Tibial artery (tissue), 4 donors: ENCODE results near the gene ERCC6L2.
A peak's percentile ranks its signal among the peaks of the same experiment; 100 is the strongest.

Experiments used
- DNase-seq, 2 donors: peaks; one replicate each; pipeline ENCODE4 v3.0.0-alpha.2; 2019
- H3K27ac ChIP-seq, 2 donors: fragments of 200-600 bp; sonication (generic) in 1 of 2; 1 replicate in 1 of 2; 2 replicates in 1 of 2; pipeline ENCODE4 v1.5.1; 2018 to 2019; ENCODE audit warnings: mild to moderate bottlenecking in 1 of 2
- H3K27me3 ChIP-seq, 2 donors: fragments of 200-600 bp; sonication (generic) in 1 of 2; one replicate each; pipeline versions ENCODE4 v1.5.1 to v1.6.0; 2016 to 2019
- H3K36me3 ChIP-seq, 3 donors: fragments of 200-600 bp; sonication (generic) in 2 of 3; one replicate each; pipeline ENCODE4 v1.5.1; 2016 to 2019; ENCODE audit warnings: mild to moderate bottlenecking in 2 of 3
- H3K4me1 ChIP-seq, 4 donors: fragments of 200-600 bp; sonication (generic) in 2 of 4; 1 replicate in 3 of 4; 2 replicates in 1 of 4; pipeline ENCODE4 v1.5.1; 2016 to 2019
- H3K4me3 ChIP-seq, 2 donors: fragments of 200-600 bp; sonication (generic) in 1 of 2; 1 replicate in 1 of 2; 2 replicates in 1 of 2; pipeline ENCODE4 v1.5.1; 2018 to 2019; ENCODE audit warnings: mild to moderate bottlenecking in 2 of 2
- H3K9me3 ChIP-seq, 3 donors: fragments of 200-600 bp; sonication (generic) in 1 of 3; one replicate each; pipeline ENCODE4 v1.5.1; 2016 to 2019
- intact Hi-C: fragments of 100-400 bp; cut with DNase I; formaldehyde crosslinking; loops from one replicate; pipeline ENCODE4 v1.15.0; 2023; ENCODE audit warnings: low total_unique reads
- TF ChIP-seq, protein P1 (sequence below), 2 experiments: fragments of 200-600 bp in 1 of 2; fragments of 450-650 bp in 1 of 2; IDR thresholded peaks; one replicate each; pipeline ENCODE4 v1.5.1; 2017 to 2019; ENCODE audit warnings: antibody characterized with exemption in 2 of 2, mild to moderate bottlenecking in 1 of 2, moderate library complexity in 1 of 2

ERCC6L2 gene

DNA sequence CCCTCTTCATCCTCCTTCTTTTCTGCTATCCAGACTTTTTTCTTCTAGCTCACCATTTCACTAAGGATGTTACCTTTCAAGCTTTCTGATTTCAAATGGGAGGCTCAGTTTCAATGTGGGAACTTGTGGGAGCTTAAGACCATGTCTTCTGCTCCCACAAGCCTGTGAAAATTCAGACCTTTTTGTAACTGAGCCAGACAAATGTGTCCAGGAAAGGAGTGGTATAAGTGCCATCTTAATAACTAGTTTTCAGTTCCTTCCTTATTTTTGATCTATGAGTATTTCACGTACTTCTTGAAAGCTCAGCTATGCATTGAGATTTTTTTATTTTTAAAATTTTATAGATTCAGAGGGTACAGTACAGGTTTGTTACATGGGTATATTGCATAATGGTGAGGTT, 4.6 kb upstream of the ERCC6L2 start:
- TF ChIP-seq, protein P1, sequence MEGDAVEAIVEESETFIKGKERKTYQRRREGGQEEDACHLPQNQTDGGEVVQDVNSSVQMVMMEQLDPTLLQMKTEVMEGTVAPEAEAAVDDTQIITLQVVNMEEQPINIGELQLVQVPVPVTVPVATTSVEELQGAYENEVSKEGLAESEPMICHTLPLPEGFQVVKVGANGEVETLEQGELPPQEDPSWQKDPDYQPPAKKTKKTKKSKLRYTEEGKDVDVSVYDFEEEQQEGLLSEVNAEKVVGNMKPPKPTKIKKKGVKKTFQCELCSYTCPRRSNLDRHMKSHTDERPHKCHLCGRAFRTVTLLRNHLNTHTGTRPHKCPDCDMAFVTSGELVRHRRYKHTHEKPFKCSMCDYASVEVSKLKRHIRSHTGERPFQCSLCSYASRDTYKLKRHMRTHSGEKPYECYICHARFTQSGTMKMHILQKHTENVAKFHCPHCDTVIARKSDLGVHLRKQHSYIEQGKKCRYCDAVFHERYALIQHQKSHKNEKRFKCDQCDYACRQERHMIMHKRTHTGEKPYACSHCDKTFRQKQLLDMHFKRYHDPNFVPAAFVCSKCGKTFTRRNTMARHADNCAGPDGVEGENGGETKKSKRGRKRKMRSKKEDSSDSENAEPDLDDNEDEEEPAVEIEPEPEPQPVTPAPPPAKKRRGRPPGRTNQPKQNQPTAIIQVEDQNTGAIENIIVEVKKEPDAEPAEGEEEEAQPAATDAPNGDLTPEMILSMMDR (IDR thresholded peaks at IDR 0.05): no peak
- H3K27me3 ChIP-seq: no peaks in the 10 kb centered on the region
- H3K4me1 ChIP-seq: peaks cover 0 to 14% (median 10%) of the 10 kb centered on the region in 4 donors
- peaks cover 0 to 17% (median 0%) of the 10 kb centered on the region in 3 donors for H3K36me3 ChIP-seq
- no peak for DNase-seq
- intact Hi-C loops: loop anchor here (10.0 kb wide), 1 partner anchor 344 kb away; no protein-coding TSS in a partner anchor
- no peaks in the 10 kb centered on the region for H3K9me3 ChIP-seq
- H3K27ac ChIP-seq: no peak overlapping the region
- H3K4me3 ChIP-seq: no peak overlapping the region

DNA sequence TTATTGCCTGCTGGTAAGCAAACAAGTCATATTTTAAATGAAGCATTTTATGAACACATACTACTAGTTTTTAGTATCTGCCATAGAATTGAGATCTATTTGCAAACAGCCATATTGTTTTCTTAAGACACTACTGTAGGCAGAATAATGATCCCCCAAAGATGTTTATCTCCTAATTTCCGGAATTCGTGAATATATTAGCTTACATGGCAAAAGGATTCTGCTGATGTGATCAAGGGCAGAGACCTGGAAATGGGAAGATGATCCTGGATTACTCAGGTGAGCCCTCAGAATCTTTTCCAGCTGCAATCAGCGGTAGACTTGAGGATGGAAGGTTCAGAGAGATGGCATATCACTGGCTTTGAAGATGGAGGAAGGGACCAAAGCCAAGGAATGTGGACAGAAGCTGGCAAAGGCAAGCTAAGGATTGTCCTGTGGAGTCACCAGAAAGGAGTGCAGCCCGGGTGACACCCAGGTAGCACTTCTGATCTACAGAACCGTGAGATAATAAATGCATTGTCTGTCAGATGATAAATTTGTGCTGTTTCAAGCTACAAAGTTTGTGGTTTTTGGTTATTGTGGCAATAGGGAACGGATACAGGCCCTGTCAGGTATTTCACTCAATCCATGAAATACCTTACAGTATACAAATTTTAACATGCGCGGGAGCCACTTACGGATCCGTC, 1.0 kb upstream of the ERCC6L2 start:
- TF ChIP-seq, protein P1 (IDR thresholded peaks at IDR 0.05): no peak
- H3K4me1 ChIP-seq: peaks cover 0 to 14% (median 10%) of the 10 kb centered on the region in 4 donors
- no peaks in the 10 kb centered on the region for H3K9me3 ChIP-seq
- H3K4me3 ChIP-seq: no peak overlapping the region
- H3K27ac ChIP-seq: no peak overlapping the region
- peaks cover 0 to 17% (median 0%) of the 10 kb centered on the region in 3 donors for H3K36me3 ChIP-seq
- H3K27me3 ChIP-seq: no peaks in the 10 kb centered on the region
- intact Hi-C loops: loop anchor here (10.0 kb wide), 1 partner anchor 340 kb away; no protein-coding TSS in a partner anchor
- no peak for DNase-seq

DNA sequence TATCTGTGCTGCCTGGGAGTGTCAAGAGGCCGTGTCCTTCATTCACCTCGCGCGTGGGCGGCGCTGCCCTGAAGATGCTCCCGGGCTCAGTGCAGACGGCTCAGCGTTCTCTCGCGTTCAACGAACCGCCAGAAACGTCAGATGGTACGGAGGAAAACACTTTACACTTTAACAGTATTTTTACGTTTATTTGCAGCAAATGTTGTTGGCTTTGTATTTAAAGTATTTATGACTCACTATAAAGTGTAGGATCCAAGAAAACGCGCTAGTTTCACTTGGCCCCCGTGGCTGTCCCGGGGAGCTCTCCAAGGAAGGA, 544 bp upstream of the ERCC6L2 start:
- H3K4me3 ChIP-seq: no peak overlapping the region
- peaks cover 0 to 19% (median 10%) of the 10 kb centered on the region in 4 donors for H3K4me1 ChIP-seq
- intact Hi-C loops: loop anchor here (5.0 to 10.0 kb wide), 2 partner anchors 340 to 363 kb away; no protein-coding TSS in a partner anchor
- H3K27me3 ChIP-seq: no peaks in the 10 kb centered on the region
- H3K36me3 ChIP-seq: peaks cover 0 to 17% (median 0%) of the 10 kb centered on the region in 3 donors
- no peak overlapping the region for H3K27ac ChIP-seq
- DNase-seq: peak; percentile 48 to 68
- no peaks in the 10 kb centered on the region for H3K9me3 ChIP-seq
- TF ChIP-seq, protein P1 (IDR thresholded peaks at IDR 0.05): no peak

DNA sequence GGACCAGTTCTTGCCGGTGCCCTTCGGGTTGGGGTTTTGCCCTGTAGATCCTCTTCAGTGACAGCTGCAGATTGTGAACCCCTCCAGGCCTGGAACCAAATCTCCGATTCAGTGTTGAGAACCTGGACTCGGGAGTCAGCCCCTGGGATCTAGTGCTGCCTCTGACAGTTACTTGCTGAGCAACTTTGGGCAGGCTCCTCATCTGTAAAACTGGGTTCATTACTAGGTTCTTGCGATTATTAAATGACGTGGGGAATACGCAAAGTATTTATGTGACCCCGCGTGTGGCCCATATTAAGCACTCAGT, 600 bp downstream of the ERCC6L2 start:
- Histone ChIP-seq H3K4me3 (no peak overlapping the region), H3K4me1 (peaks cover 0 to 22% (median 10%) of the 10 kb centered on the region in 4 donors)

DNA sequence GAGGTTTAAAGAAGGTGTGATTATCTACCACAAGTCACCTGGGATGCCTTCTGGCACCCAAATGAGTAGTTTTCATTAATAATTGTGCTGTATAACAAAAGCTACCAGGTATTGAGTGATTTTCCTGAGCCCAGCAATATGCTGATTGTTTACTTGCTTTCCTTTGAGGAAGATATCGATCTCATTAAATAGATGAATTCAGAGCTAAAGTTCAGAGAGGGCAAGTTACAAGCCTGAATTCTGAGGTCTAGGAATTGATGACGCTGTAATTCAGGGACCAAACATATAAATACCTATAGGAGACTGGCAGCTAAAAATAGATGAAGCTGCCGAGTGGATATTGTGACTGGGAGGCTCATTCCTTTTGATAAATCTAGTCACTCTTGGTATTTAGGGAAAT, 1.1 kb downstream of the ERCC6L2 start:
- Histone ChIP-seq H3K4me3 (no peak overlapping the region), H3K27me3 (no peaks in the 10 kb centered on the region), H3K4me1 (peaks cover 0 to 22% (median 11%) of the 10 kb centered on the region in 4 donors), H3K27ac (no peak overlapping the region), H3K9me3 (no peaks in the 10 kb centered on the region), H3K36me3 (peaks cover 0 to 10% (median under 1%) of the 10 kb centered on the region in 3 donors)
- intact Hi-C loops: loop anchor here (5.0 to 10.0 kb wide), 2 partner anchors 338 to 364 kb away; no protein-coding TSS in a partner anchor
- TF ChIP-seq, protein P1 (IDR thresholded peaks at IDR 0.05): no peak
- DNase-seq: no peak

More for the DNA sequence above, 600 bp downstream of the ERCC6L2 start:
- Histone ChIP-seq H3K27ac (no peak overlapping the region), H3K36me3 (peaks cover 0 to 8% (median 0%) of the 10 kb centered on the region in 3 donors), H3K27me3 (no peaks in the 10 kb centered on the region), H3K9me3 (no peaks in the 10 kb centered on the region)
- DNase-seq: no peak
- TF ChIP-seq, protein P1 (IDR thresholded peaks at IDR 0.05): no peak
- intact Hi-C loops: loop anchor here (5.0 to 10.0 kb wide), 2 partner anchors 339 to 364 kb away; no protein-coding TSS in a partner anchor
